Esophagus muscularis mucosa (tissue), 3 donors: ENCODE measurements around the gene ZNF423.

Experiments used
- CTCF ChIP-seq, 3 experiments: fragments of 200-600 bp in 2 of 3; fragments of 450-650 bp in 1 of 3; sonication (generic) in 2 of 3; IDR thresholded peaks; one replicate each; pipeline ENCODE4 v1.5.1; 2017 to 2019; ENCODE audit warnings: antibody characterized with exemption in 3 of 3, mild to moderate bottlenecking in 2 of 3, moderate library complexity in 1 of 3
- POLR2A ChIP-seq: fragments of 450-650 bp; IDR thresholded peaks from one replicate; pipeline ENCODE4 v1.6.1; 2017; ENCODE audit warnings: antibody characterized with exemption, moderate library complexity, mild to moderate bottlenecking, low read depth
- POLR2AphosphoS5 ChIP-seq, 2 donors: sonication (generic); formaldehyde crosslinking; IDR thresholded peaks; one replicate each; pipeline ENCODE4 v1.6.1; 2017; ENCODE audit warnings: antibody characterized with exemption in 2 of 2

GRCh38 chr16:49836218-49836617 is 19.7 kb downstream of the ZNF423 start:
- no peak for TF ChIP-seq CTCF (IDR thresholded peaks at IDR 0.05)
- no peak for TF ChIP-seq POLR2AphosphoS5 (IDR thresholded peaks at IDR 0.05)
- no peak for TF ChIP-seq POLR2A
